ENCODE results near the gene SRRM2.

Gene SRRM2

DNA sequence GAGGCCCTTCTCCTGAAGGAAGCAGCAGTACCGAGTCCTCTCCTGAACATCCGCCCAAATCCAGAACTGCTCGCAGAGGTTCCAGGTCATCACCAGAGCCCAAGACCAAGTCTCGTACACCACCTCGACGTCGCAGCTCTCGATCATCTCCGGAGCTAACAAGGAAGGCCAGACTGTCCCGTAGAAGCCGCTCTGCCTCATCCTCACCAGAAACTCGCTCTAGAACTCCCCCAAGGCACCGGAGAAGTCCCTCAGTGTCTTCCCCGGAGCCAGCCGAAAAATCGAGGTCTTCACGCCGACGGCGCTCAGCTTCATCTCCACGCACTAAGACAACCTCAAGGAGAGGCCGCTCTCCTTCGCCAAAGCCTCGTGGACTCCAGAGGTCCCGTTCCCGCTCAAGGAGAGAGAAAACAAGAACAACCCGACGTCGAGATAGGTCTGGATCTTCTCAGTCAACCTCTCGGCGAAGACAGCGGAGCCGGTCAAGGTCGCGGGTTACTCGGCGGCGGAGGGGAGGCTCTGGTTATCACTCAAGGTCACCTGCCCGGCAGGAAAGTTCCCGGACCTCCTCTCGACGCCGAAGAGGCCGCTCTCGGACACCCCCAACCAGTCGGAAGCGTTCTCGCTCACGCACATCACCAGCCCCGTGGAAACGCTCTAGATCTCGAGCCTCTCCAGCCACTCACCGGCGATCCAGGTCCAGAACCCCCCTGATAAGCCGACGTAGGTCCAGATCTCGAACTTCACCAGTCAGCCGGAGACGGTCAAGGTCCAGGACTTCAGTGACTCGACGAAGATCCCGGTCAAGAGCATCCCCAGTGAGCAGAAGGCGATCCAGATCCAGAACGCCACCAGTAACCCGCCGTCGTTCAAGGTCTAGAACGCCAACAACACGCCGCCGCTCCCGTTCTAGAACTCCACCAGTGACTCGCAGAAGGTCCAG is 13.3 kb downstream of the SRRM2 start:
- DNase-seq: no peak

DNA sequence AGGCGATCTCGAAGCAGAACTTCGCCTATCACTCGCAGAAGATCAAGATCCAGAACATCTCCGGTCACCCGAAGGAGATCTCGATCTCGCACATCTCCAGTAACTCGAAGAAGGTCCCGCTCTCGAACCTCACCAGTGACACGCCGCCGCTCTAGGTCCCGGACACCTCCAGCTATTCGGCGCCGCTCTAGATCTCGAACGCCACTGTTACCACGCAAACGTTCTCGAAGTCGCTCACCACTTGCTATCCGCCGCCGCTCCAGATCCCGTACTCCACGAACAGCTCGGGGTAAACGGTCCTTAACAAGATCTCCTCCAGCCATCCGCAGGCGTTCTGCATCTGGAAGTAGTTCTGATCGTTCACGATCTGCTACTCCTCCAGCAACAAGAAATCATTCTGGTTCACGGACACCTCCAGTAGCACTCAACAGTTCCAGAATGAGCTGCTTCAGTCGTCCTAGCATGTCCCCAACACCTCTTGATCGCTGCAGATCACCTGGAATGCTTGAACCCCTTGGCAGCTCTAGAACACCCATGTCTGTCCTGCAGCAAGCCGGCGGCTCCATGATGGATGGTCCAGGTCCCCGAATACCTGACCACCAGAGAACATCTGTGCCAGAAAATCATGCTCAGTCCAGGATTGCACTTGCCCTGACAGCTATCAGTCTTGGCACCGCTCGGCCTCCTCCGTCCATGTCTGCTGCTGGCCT is 14.1 kb downstream of the SRRM2 start:
- DNase-seq: no peak

DNA sequence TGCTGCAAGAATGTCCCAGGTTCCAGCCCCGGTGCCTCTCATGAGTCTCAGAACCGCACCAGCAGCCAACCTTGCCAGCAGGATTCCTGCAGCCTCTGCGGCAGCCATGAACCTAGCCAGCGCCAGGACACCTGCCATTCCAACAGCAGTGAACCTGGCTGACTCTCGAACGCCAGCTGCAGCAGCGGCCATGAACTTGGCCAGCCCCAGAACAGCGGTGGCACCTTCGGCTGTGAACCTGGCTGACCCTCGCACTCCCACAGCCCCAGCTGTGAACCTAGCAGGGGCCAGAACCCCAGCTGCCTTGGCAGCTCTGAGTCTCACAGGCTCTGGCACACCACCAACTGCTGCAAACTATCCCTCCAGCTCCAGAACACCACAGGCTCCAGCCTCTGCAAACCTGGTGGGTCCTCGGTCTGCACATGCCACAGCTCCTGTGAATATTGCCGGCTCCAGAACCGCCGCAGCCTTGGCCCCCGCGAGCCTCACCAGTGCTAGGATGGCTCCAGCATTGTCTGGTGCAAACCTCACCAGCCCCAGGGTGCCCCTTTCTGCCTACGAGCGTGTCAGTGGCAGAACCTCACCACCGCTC is 14.8 kb downstream of the SRRM2 start:
- DNase-seq: no peak

GRCh38 chr16:2767891-2768290 is 15.5 kb downstream of the SRRM2 start:
- no peak for DNase-seq

DNA sequence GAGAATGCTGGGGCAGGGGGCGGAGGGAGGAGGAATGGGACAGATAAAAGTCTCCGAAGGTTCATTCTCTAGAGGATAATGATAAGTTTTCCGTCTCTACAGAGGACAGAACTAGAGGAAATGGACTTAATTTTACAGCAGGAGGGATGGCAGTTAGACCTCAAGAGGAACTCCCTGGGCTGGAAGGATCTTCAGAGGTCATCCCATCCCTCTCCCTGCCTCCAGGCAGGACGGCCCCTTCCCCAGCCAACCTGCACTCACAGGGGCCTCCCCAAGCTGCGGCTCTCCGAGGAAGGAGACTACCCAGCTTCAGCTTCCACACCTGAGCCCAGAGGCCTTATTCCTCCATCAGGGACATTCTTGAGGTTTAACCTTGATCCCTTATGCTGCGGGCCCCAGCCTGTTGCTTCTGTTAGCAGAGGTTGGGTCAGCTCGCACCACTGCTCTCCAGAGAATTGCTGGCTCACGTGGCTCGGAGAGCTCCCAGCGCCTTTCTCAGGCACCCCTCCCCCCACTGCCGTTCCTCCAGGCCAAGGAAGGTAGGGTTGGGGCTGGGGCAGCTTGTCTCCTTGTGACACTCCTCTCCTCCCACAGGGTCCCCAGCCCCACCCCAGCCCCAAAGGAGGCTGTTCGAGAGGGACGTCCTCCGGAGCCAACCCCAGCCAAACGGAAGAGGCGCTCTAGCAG is 16.1 kb downstream of the SRRM2 start:
- DNase-seq: no peak

- no peak for DNase-seq
These were observed 16.7 kb downstream of the SRRM2 start for GRCh38 chr16:2769100-2769529.

DNA sequence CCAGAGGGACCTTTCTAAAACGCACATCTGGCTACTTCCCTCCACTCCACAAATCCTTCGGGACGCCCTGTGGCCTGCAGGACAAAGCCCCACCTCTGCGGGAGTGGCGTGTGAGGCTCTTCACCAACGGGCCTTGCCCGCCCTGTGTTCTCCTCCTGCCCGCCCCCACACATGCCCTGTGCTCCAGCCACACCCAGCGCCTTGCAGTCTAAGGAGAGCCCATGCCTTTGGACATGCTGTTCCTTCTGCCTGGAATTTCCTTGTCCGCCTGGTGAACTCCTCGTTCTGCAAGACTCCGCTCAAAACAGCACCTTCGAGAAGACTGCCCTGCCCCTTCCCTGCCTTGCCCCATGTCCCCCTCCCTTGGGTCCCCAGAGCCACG is 17.2 kb downstream of the SRRM2 start:
- no peak for DNase-seq

- DNase-seq: no peak
These were observed 17.9 kb downstream of the SRRM2 start for GRCh38 chr16:2770057-2770951.

- no peak for DNase-seq
These were observed 19.3 kb downstream of the SRRM2 start for GRCh38 chr16:2771496-2772402.

DNA sequence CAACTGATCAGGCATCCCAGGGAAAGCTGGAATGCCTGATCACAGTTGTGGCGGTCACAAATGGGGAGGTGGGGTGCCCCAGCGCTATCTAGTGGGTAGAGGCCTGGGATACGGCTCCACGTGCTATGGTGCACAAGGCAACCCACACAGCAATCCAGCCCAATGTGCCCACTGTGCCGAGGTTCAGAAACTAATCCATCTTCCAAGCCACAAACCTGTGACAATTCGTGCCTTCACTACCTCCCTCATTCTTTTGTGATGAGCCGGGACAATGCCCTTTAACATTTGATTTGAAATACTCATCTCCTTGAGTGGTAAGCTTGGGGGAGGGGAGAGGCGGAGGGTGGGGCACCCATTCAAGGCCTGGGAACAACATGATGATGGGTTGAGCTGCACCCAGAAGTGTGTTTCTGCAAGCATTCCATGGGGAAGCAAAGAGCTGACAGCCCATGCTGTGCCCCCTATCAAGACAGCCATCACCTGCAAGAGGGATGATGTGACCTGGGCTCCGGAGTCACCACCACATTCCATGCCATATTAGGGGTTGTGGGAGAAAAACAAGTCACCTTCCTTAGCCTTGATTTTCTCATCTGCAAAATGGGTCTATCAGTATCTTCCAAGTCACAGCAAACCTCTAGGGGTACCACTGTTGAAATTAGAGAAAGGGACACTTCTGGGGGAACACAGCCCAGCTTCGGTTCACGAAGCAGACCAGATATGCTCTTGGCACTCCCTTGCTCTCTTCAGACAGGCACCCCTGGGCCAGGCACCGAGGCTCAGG is 20.9 kb downstream of the SRRM2 start:
- DNase-seq: no peak

GRCh38 chr16:2774161-2774891 is 21.9 kb downstream of the SRRM2 start:
- DNase-seq: no peak

DNA sequence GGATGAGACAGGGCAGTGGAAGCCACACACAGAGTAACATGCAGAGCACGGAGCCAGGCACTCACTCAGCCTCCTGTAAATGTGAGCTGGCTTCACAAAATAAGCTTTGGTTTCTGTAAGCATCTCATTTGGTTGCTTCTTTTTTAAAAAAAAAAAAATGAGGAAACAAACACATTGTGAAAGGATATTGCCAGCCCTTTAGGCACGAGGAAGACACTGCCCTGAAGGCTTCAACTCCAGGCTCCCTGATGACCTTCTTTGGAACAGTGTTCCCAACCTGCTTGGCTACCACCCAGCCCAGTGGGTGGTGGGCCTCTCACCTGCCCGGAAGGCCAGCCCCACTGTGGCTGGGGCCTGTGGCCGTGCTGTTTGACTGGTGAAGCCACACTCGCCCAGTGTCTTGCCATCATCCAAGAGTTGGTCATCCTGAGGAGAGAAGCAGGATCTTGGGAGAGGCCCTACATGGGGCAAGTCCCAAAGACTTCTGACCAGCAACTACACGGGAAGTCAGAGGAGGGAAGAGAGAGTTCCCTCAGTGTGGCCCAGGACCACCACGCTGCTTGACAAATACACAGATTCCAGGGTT is 22.8 kb downstream of the SRRM2 start:
- no peak for DNase-seq

DNA sequence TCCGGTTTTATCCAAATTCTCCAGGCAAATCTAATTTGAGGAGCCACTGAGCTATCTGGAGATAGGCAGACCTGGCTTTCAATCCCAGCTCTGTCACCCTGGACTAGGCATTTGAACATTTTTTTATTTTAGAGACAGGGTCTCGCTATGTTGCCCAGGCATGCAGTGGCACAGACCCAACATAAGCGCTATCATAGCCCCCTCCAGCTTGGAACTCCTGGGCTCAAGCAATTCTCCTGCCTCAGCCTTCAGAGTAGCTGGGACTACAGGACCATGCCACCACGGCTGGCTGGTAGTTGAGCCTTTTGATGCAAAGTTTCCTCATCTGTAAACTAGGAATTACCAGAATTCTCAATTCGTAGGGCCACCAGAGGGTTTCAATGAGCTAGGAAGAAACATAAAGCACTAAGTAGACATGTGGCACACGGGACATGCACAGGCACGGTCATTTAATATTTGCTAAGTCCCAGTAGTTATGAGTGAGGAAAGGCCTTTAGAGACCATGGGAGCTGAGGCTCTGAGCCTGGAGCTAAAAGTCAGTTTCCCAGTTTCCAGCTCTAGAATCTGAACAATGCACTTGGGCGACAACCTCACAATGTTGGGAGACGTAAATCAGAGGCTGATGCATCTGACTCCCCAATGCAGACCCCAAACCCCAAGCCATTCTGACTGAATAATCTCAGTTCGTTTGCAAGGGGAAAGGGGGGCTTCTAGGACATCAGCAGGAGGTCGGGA is 23.5 kb downstream of the SRRM2 start:
- DNase-seq: no peak

- DNase-seq: peak; percentile 34
These were observed 24.2 kb downstream of the SRRM2 start for GRCh38 chr16:2776500-2777139.

GRCh38 chr16:2777231-2777902 is 24.9 kb downstream of the SRRM2 start, which contains the start of gene ELOB:
Gene ELOB, minus strand, starts transcription at chr16:2777280. Its CDS starts 41 bp downstream, at chr16:2777239.
- DNase-seq: peak; percentile 93

DNA sequence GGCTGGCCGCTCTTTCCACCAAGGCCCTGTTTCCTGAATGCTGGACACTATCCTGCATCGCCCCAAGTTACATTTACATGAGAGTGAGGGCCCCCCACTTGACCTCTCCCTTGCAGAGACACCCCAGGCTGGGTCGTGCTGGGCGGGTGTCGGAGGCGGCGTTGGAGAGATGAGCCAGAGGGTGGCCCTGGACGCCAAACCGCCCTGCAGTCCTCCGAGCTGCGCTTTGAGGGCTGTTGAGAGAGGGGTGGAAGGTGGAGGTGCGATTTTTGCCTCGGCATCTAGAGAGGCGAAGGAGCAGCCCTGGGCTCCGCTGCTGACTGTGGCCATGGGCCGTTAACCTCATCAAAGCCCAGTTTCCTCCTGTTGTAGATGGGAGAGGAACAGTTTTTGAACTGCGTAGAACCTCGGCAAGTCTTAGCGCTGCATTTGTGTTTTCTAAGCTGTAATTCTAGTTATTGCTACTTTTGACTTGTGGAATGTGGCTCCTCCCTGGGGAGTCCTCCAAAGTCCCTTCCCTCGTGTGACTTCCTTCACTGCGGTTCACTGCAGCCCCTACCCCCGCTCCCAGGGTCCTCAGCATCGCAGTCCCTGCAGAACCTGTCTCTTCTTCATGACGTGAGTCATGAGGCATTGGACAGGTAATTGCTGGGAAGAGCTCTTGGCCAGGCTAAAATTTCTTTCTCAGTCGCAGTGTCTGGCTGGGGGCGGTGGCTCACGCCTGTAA is 25.6 kb downstream of the SRRM2 start:
- DNase-seq: peak; percentile 30
